Measurements from ENCODE around the gene ATN1.

DNA sequence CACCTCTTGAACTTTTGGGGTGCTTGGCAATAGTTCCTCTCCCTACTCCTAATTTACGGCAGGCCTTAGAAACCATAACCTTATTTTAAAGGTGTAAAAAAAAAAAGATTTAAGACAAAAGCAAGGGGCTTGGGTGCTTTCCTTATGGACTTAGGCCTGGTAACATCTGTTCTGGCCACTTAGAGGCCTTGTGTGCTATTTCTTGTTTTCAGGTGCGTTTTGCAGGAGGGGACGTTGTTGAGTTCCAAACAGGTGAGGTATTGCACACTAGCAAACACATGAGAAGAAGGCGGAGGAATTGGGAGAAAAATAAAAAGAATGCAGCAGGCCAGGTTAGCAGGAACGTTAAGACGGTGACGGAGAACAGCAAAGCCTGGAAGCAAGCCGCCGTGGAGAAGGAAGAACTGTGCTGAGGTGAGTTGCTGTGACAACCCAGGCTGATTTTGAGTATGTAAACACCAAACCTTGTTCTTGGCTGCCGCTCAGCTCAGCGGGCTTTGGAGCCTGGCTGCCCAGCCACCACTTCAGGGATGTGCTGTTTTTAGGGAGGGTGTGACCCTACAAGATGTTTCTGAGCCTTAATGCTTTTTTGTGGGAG lies 60.3 kb downstream of the ATN1 start:
- no peak for TF ChIP-seq RBBP5 (IDR thresholded peaks at IDR 0.05; ENCODE audit: borderline replicate concordance, low read depth, low read length)
- no peak for TF ChIP-seq POLR2A (IDR thresholded peaks at IDR 0.05; ENCODE audit: control extremely low read depth in 1 of 2, low read depth in 2 of 2, low read length in 2 of 2)
- TF ChIP-seq CTCF (IDR thresholded peaks at IDR 0.05; ENCODE audit: control extremely low read depth in 1 of 3, insufficient read depth in 1 of 3, low read depth in 1 of 3, low read length in 3 of 3), result no peak
- no peak for TF ChIP-seq EZH2 (IDR thresholded peaks at IDR 0.05; ENCODE audit: low read depth, low read length, severe bottlenecking)
- TF ChIP-seq TCF12 (IDR thresholded peaks at IDR 0.05; ENCODE audit: low read depth, low read length), result no peak
- TF ChIP-seq E2F6 (IDR thresholded peaks at IDR 0.05), result no peak
- TF ChIP-seq SP2 (IDR thresholded peaks at IDR 0.05; ENCODE audit: low read length), result no peak
- no peak for TF ChIP-seq RFX5 (IDR thresholded peaks at IDR 0.05; ENCODE audit: borderline replicate concordance, low read depth, low read length)
- TF ChIP-seq CHD1 (IDR thresholded peaks at IDR 0.05; ENCODE audit: low read depth, low read length), result no peak
- no peak for TF ChIP-seq KDM1A (IDR thresholded peaks at IDR 0.05; ENCODE audit: borderline replicate concordance, low read length)
- TF ChIP-seq CREB1 (IDR thresholded peaks at IDR 0.05), result no peak
- TF ChIP-seq USF2 (IDR thresholded peaks at IDR 0.05; ENCODE audit: low read length), result no peak

Data from H1 (cell line).